ENCODE data around the gene LCE5A.

GRCh38 chr1:152525080-152525641 lies 14.6 kb downstream of the LCE5A start:
- TF ChIP-seq POLR2A (IDR thresholded peaks at IDR 0.05; ENCODE audit: low read length), result no peak
- TF ChIP-seq GATA1 (IDR thresholded peaks at IDR 0.05; ENCODE audit: low read depth, low read length), result no peak
